GM23248 (cell line): ENCODE results near the gene ZFHX2. TPM values are rescaled to one million over a fixed set of nuclear protein-coding genes. Genes with fewer than 3 reads are reported as not detected.

Source experiments
- DNase-seq: peaks from one replicate; pipeline ENCODE4 v3.0.0-alpha.2; 2015
- H2AFZ ChIP-seq: fragments of 200-600 bp; sonication (generic); 2 replicates; pipeline ENCODE4 v1.6.1; 2016; ENCODE audit warnings: antibody characterized with exemption
- H3F3A ChIP-seq: fragments of 200-600 bp; sonication (generic); 2 replicates; pipeline ENCODE4 v1.6.1; 2016; ENCODE audit warnings: mild to moderate bottlenecking, antibody characterized with exemption, mixed run types; ENCODE audit not compliant: insufficient read depth
- H3K27ac ChIP-seq: fragments of 200-600 bp; sonication (generic); 2 replicates; pipeline ENCODE4 v1.5.1; 2016; ENCODE audit warnings: mild to moderate bottlenecking
- H3K27me3 ChIP-seq: fragments of 200-600 bp; sonication (generic); replicated peaks from 2 replicates; pipeline ENCODE4 v1.6.1; 2016; ENCODE audit warnings: mild to moderate bottlenecking; ENCODE audit not compliant: insufficient read depth
- H3K36me3 ChIP-seq: fragments of 200-600 bp; sonication (generic); 2 replicates; pipeline ENCODE4 v1.6.1; 2016; ENCODE audit warnings: low read depth, mild to moderate bottlenecking
- H3K4me1 ChIP-seq: fragments of 200-600 bp; sonication (generic); 2 replicates; pipeline ENCODE4 v1.6.1; 2016; ENCODE audit warnings: mild to moderate bottlenecking; ENCODE audit not compliant: insufficient read depth
- H3K4me2 ChIP-seq: fragments of 200-600 bp; sonication (generic); one replicate; pipeline ENCODE4 v1.6.1; 2016; ENCODE audit warnings: mild to moderate bottlenecking; ENCODE audit not compliant: unreplicated experiment
- H3K4me3 ChIP-seq: fragments of 200-600 bp; sonication (generic); 2 replicates; pipeline ENCODE4 v1.5.1; 2016; ENCODE audit warnings: mild to moderate bottlenecking
- H3K79me2 ChIP-seq: fragments of 200-600 bp; sonication (generic); 2 replicates; pipeline ENCODE4 v1.6.1; 2016; ENCODE audit warnings: mild to moderate bottlenecking; ENCODE audit not compliant: insufficient read depth
- H3K9ac ChIP-seq: fragments of 200-600 bp; sonication (generic); 2 replicates; pipeline ENCODE4 v1.6.1; 2016; ENCODE audit warnings: mild to moderate bottlenecking
- H3K9me2 ChIP-seq: fragments of 200-600 bp; sonication (generic); 2 replicates; pipeline ENCODE4 v1.6.1; 2016; ENCODE audit warnings: mixed run types, mild to moderate bottlenecking, moderate library complexity; ENCODE audit not compliant: insufficient read depth
- H3K9me3 ChIP-seq: fragments of 200-600 bp; sonication (generic); one replicate; pipeline ENCODE4 v1.6.1; 2017; ENCODE audit warnings: low read depth
- H4K20me1 ChIP-seq: fragments of 200-600 bp; sonication (generic); 2 replicates; pipeline ENCODE4 v1.6.0; 2016; ENCODE audit not compliant: insufficient read depth
- EZH2 ChIP-seq: fragments of 200-600 bp; sonication (generic); IDR thresholded peaks from 2 replicates; pipeline ENCODE4 v1.6.1; 2018; ENCODE audit warnings: antibody characterized with exemption, mild to moderate bottlenecking; ENCODE audit not compliant: insufficient read depth, poor library complexity, severe bottlenecking
- EZH2phosphoT487 ChIP-seq: fragments of 200-600 bp; sonication (generic); IDR thresholded peaks from 2 replicates; pipeline ENCODE4 v1.6.1; 2018; ENCODE audit warnings: antibody characterized with exemption, moderate library complexity, mild to moderate bottlenecking, low read depth; ENCODE audit not compliant: insufficient read depth
- WGBS, 2 experiments: methylation state at CpG; one replicate each; pipeline ENCODE4 v1.1.6; 2015 to 2017; ENCODE audit warnings: low lambda C conversion rate in 2 of 2, low coverage in 1 of 2; ENCODE audit errors: missing lambda C conversion rate in 2 of 2; 5-methylcytosine and 5-hydroxymethylcytosine counted together
- in situ Hi-C: fragments of 300-500 bp; cut with MboI; formaldehyde crosslinking; loops from 2 replicates; pipeline ENCODE4 v1.15.0; 2020
- polyA plus RNA-seq: library from polyadenylated mRNA; unstranded; fragments of >200 nt; fragmentation: Nextera tagmentation; extraction: Ambion mirVana; gene quantifications from 2 replicates; pipeline ENCODE4 v1.2.1, GENCODE V29; 2016
- total RNA-seq: library from RNA; depleted of rRNA; stranded (reverse); fragments of >200 nt; shearing (Covaris generic); gene quantifications from 2 replicates; pipeline ENCODE4 v1.2.3, GENCODE V29; 2014

ZFHX2 gene
- total and polyA plus RNA-seq, 2 experiments from 2014 or later: under 0.01 to 0.49 TPM

GRCh38 chr14:23486036-23486435 lies 65.5 kb downstream of the ZFHX2 start:
- H3K27me3 ChIP-seq: no peaks in the 10 kb centered on the region
- H4K20me1 ChIP-seq: no peaks in the 10 kb centered on the region
- no peaks in the 10 kb centered on the region for H3F3A ChIP-seq
- H3K36me3 ChIP-seq: no peaks in the 10 kb centered on the region
- TF ChIP-seq EZH2 (no peak), EZH2phosphoT487 (no peak)
- no peak overlapping the region for H3K27ac ChIP-seq
- 58 to 80% methylated on average over 2 of the region's 2 CpGs for WGBS, 2 experiments
- H3K9ac ChIP-seq: no peak overlapping the region
- H3K4me1 ChIP-seq: no peaks in the 10 kb centered on the region
- H3K79me2 ChIP-seq: no peaks in the 10 kb centered on the region
- no peak overlapping the region for H2AFZ ChIP-seq
- no peak for DNase-seq
- H3K9me2 ChIP-seq: no peaks in the 10 kb centered on the region
- in situ Hi-C loops: loop anchor here (10.0 kb wide), 1 partner anchor 69 kb away; the partner anchor contains the start of genes THTPA and ZFHX2
- H3K4me2 ChIP-seq: no peak overlapping the region
- no peaks in the 10 kb centered on the region for H3K9me3 ChIP-seq
- no peak overlapping the region for H3K4me3 ChIP-seq

GRCh38 chr14:23485326-23485725 lies 66.2 kb downstream of the ZFHX2 start:
- H3F3A ChIP-seq: no peaks in the 10 kb centered on the region
- TF ChIP-seq EZH2 (no peak), EZH2phosphoT487 (no peak)
- WGBS, 2 experiments: 84 to 91% methylated on average over 4 of the region's 4 CpGs
- in situ Hi-C loops: loop anchor here (10.0 kb wide), 1 partner anchor 69 kb away; the partner anchor contains the start of genes THTPA and ZFHX2
- H3K4me3 ChIP-seq: no peak overlapping the region
- H4K20me1 ChIP-seq: no peaks in the 10 kb centered on the region
- no peak overlapping the region for H3K27ac ChIP-seq
- no peak for DNase-seq
- no peaks in the 10 kb centered on the region for H3K4me1 ChIP-seq
- H3K79me2 ChIP-seq: no peaks in the 10 kb centered on the region
- no peak overlapping the region for H2AFZ ChIP-seq
- H3K27me3 ChIP-seq: no peaks in the 10 kb centered on the region
- H3K4me2 ChIP-seq: no peak overlapping the region
- H3K9ac ChIP-seq: no peak overlapping the region
- H3K36me3 ChIP-seq: no peaks in the 10 kb centered on the region
- no peaks in the 10 kb centered on the region for H3K9me2 ChIP-seq
- H3K9me3 ChIP-seq: no peaks in the 10 kb centered on the region

GRCh38 chr14:23483236-23483854 lies 68.2 kb downstream of the ZFHX2 start:
- Histone ChIP-seq H3K27me3 (no peaks in the 10 kb centered on the region), H3K27ac (no peak overlapping the region), H3K4me1 (no peaks in the 10 kb centered on the region), H3F3A (no peaks in the 10 kb centered on the region), H3K79me2 (no peaks in the 10 kb centered on the region), H3K9me2 (no peaks in the 10 kb centered on the region), H3K9ac (no peak overlapping the region), H2AFZ (no peak overlapping the region), H3K4me2 (no peak overlapping the region), H3K4me3 (no peak overlapping the region), H3K9me3 (no peaks in the 10 kb centered on the region), H3K36me3 (peaks cover 4% of the 10 kb centered on the region; the same call in 1 of the 2 replicates), H4K20me1 (no peaks in the 10 kb centered on the region)
- DNase-seq: peak; percentile 43
- 40 to 54% methylated on average over 8 to 9 of the region's 9 CpGs for whole genome bisulfite sequencing, 2 experiments
- in situ Hi-C loops: loop anchor here (10.0 kb wide), 1 partner anchor 71 kb away; the partner anchor contains the start of genes THTPA and ZFHX2
- TF ChIP-seq EZH2phosphoT487: no peak

- peaks cover 9% of the 10 kb centered on the region; the same call in 1 of the 2 replicates for H3K36me3 ChIP-seq
- no peaks in the 10 kb centered on the region for H3K27me3 ChIP-seq
- H3F3A ChIP-seq: peaks cover 4% of the 10 kb centered on the region
- in situ Hi-C loops: loop anchor here (10.0 kb wide), 1 partner anchor 72 kb away; the partner anchor contains the start of genes THTPA and ZFHX2
- H3K27ac ChIP-seq: no peak overlapping the region
- no peaks in the 10 kb centered on the region for H3K79me2 ChIP-seq
- H3K4me3 ChIP-seq: no peak overlapping the region
- no peak overlapping the region for H3K9ac ChIP-seq
- TF ChIP-seq EZH2 (no peak), EZH2phosphoT487 (no peak)
- no peaks in the 10 kb centered on the region for H3K9me3 ChIP-seq
- no peaks in the 10 kb centered on the region for H4K20me1 ChIP-seq
- no peak for DNase-seq
- H3K4me1 ChIP-seq: no peaks in the 10 kb centered on the region
- H3K4me2 ChIP-seq: no peak overlapping the region
- H3K9me2 ChIP-seq: no peaks in the 10 kb centered on the region
- no peak overlapping the region for H2AFZ ChIP-seq
Measured at GRCh38 chr14:23482823-23483148, 68.8 kb downstream of the ZFHX2 start.
